ENCODE data around the gene SUPT6H.
A peak's percentile ranks its signal among the peaks of the same experiment; 100 is the strongest.

Gene SUPT6H

DNA sequence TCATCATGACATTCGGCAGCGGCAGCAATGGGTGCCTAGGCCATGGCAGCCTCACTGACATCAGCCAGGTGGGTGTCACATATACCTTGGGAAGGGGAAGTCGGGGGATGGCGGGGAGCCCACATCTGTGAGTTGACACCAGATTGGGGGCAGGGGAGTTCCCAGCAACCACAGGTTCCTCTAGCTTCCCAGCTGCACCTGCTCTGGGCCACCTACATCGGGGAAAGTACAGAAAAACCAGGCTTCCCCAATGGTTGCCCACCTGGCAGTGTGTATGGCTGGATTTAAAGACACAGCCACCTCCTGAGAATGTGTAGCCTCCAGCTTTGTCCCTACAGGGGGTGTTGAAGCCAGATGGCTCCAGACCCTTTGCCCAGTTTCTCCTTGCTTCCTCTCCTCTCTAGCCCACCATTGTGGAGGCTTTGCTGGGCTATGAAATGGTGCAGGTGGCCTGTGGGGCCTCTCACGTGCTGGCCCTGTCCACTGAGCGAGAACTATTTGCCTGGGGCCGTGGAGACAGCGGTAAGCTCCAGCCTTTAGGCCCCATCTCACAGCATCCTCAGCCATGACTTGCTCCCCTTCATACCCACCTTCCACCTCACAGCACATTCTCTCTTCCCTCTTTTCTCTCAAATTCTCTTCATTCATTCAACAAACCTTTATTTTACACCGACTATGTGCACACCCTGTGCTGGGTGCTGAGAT lies 76.8 kb downstream of the SUPT6H start:
- H3K36me3 ChIP-seq (ENCODE audit: insufficient read depth, insufficient read length, low read length) = peaks cover 37% of the 10 kb centered on the region

DNA sequence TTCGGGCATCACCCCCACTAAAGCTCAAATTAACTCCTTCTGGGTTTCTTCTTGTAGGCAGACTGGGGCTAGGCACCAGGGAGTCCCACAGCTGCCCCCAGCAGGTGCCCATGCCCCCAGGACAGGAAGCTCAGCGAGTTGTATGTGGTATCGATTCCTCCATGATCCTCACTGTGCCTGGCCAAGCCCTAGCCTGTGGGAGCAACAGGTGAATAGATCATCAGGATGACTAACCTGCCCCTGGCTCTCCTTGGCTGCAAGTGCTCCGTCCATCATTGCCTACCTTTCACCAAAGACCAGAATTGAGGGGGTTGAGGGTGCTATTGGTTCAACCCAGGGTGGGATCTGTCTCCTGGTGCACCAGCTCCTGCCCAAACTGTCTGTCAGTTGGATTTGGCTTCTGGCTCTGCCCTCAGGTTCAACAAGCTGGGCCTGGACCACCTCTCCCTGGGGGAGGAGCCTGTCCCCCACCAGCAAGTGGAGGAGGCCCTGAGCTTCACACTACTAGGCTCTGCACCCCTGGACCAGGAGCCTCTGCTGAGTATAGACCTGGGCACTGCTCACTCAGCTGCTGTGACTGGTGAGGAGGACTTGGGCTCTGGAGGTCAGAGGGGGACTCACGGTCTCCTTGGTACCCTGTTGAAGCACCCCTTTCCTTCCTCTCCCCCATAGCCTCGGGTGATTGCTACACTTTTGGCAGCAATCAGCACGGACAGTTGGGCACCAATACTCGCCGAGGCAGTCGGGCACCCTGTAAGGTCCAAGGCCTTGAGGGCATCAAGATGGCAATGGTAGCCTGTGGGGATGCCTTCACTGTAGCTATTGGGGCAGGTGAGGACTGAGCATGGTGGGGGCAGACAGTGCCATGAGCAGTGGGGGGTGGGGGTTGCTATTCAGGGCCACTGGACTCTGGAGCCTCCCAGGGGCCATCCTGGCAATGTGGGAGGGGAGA lies 78.7 kb downstream of the SUPT6H start:
- no peak for TF ChIP-seq SUZ12 (IDR thresholded peaks at IDR 0.05; ENCODE audit: extremely low read depth, insufficient read depth, insufficient read length)
- no peak for TF ChIP-seq ZNF274 (IDR thresholded peaks at IDR 0.05; ENCODE audit: low read depth, low read length)
- TF ChIP-seq YY1 (IDR thresholded peaks at IDR 0.05; ENCODE audit: insufficient read depth, insufficient read length) = no peak
- Histone ChIP-seq H3K4me3 (ENCODE audit: insufficient read length, low read depth) (no peak overlapping the region), H3K27me3 (ENCODE audit: insufficient read depth, insufficient read length) (no peaks in the 10 kb centered on the region), H3K4me1 (ENCODE audit: insufficient read depth, insufficient read length) (peaks cover 2% of the 10 kb centered on the region), H3K9me3 (ENCODE audit: insufficient read depth, low read length) (no peaks in the 10 kb centered on the region), H3K9ac (ENCODE audit: insufficient read length, low read depth) (no peak overlapping the region), H3K36me3 (ENCODE audit: insufficient read depth, insufficient read length, low read length) (peaks cover 37% of the 10 kb centered on the region)
- DNase-seq (ENCODE audit: low read depth, low spot score) = no peak

More for the DNA sequence above, 76.8 kb downstream of the SUPT6H start:
- no peak for TF ChIP-seq SUZ12 (IDR thresholded peaks at IDR 0.05; ENCODE audit: extremely low read depth, insufficient read depth, insufficient read length)
- TF ChIP-seq ZNF274 (IDR thresholded peaks at IDR 0.05; ENCODE audit: low read depth, low read length) = no peak
- no peak for TF ChIP-seq YY1 (IDR thresholded peaks at IDR 0.05; ENCODE audit: insufficient read depth, insufficient read length)
- Histone ChIP-seq H3K9me3 (ENCODE audit: insufficient read depth, low read length) (no peaks in the 10 kb centered on the region), H3K4me3 (ENCODE audit: insufficient read length, low read depth) (no peak overlapping the region), H3K4me1 (ENCODE audit: insufficient read depth, insufficient read length) (peaks cover 2% of the 10 kb centered on the region), H3K27me3 (ENCODE audit: insufficient read depth, insufficient read length) (no peaks in the 10 kb centered on the region), H3K9ac (ENCODE audit: insufficient read length, low read depth) (no peak overlapping the region)
- DNase-seq (ENCODE audit: low read depth, low spot score) = no peak

DNA sequence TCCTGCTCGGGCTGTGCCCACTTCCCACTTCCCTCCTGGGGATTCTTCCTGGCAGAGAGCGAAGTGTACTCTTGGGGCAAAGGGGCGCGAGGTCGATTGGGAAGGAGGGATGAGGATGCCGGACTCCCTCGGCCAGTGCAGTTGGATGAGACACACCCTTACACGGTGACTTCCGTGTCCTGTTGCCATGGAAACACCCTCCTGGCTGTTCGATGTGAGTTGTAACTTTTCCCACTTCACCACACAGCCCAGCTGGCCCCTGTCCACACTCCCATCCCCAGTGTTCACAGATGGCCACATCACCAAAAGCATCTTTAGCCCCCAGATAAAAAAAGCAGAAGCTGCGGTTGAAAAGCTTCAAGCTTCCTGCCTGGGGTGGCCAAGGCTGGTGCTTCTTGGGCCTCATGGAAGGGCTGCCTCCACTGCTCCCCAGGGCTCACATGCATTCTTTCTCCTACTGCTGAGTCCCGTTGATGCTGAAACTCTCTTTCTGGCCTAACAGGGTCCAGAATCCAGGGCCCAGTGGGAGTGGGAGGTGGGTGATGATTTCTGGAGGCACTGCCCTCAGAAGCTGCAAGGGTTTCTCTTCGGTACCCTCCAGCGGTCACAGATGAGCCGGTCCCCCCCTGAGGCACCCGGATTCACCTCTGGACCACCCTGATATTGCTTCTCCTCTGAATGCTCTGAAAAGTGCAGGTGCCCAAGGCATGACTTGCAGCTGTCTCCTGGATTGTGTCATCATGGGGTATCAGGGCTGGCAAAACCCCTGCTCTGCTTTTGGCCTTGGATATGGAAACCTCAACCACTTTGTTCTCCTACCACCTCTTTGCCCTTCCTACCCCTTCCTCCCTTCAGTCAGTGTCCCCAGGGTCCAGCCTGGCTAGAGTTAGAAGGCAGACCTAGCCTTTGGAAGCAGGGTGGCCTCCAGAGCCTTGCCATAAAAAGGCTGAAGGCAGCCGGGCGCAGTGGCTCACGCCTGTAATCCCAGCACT lies 79.6 kb downstream of the SUPT6H start:
- no peaks in the 10 kb centered on the region for H3K27me3 ChIP-seq (ENCODE audit: insufficient read depth, insufficient read length)
- H3K9ac ChIP-seq (ENCODE audit: insufficient read length, low read depth) = no peak overlapping the region
- H3K4me3 ChIP-seq (ENCODE audit: insufficient read length, low read depth) = no peak overlapping the region
- TF ChIP-seq SUZ12 (IDR thresholded peaks at IDR 0.05; ENCODE audit: extremely low read depth, insufficient read depth, insufficient read length) (no peak), ZNF274 (IDR thresholded peaks at IDR 0.05; ENCODE audit: low read depth, low read length) (no peak), YY1 (IDR thresholded peaks at IDR 0.05; ENCODE audit: insufficient read depth, insufficient read length) (no peak)
- no peak for DNase-seq (ENCODE audit: low read depth, low spot score)
- peaks cover 47% of the 10 kb centered on the region for H3K36me3 ChIP-seq (ENCODE audit: insufficient read depth, insufficient read length, low read length)
- no peaks in the 10 kb centered on the region for H3K9me3 ChIP-seq (ENCODE audit: insufficient read depth, low read length)
- H3K4me1 ChIP-seq (ENCODE audit: insufficient read depth, insufficient read length) = peaks cover 10% of the 10 kb centered on the region

DNA sequence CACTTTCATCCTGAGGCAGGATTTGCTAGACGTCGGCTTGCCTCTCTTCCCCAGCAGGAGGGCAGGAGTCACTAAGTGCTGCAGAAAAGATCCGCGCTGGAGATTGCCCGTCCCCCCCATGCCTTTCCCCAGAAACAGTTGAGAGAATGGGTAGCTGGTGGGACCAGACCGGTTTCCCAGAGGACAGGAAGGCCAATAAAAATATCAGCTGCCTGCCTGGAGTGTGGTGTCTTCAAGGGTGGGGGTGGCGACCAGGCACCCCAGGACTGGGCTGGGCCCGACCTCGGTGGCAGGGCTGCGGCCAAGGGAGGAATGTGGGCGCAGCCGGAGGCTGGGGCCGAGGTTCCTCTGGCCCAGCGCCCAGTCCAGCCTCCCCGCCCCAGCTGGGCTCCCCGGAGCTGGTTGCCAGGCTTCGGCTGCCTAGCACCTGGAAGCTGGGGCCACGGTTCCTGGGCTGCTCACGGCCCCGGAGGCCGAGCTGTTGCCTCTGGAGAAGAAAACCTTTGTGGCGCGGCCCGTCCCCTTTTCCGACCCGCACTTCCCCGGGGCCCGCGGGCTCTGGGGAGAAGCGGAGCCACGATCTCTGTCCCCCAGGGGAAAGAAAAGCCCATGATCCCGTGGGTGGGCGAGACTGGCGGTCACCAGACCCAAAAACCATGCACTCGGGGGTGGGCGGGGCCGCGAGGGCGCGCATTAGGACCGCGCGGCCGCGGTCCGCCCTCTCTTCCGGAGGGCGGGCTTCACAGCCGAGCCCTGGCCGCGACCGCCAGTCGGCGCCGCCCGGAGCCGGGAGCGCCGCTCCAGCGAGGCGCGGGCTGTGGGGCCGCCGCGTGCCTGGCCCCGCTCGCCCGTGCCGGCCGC lies 81.5 kb downstream of the SUPT6H start, which contains the start of gene TRAF4:
Gene TRAF4 (plus strand): TSS at position 769 of the 861 bp plus-strand sequence. CDS start 102 bp downstream, outside the sequence.
- TF ChIP-seq ZNF274 (IDR thresholded peaks at IDR 0.05; ENCODE audit: low read depth, low read length) (no peak), SUZ12 (IDR thresholded peaks at IDR 0.05; ENCODE audit: extremely low read depth, insufficient read depth, insufficient read length) (no peak), YY1 (IDR thresholded peaks at IDR 0.05; ENCODE audit: insufficient read depth, insufficient read length) (no peak)
- Histone ChIP-seq H3K4me1 (ENCODE audit: insufficient read depth, insufficient read length) (peaks cover 19% of the 10 kb centered on the region), H3K36me3 (ENCODE audit: insufficient read depth, insufficient read length, low read length) (peaks cover 53% of the 10 kb centered on the region), H3K4me3 (ENCODE audit: insufficient read length, low read depth) (peak within 1 kb of the TSS; percentile 81), H3K27me3 (ENCODE audit: insufficient read depth, insufficient read length) (no peaks in the 10 kb centered on the region), H3K9ac (ENCODE audit: insufficient read length, low read depth) (peak within 1 kb of the TSS; percentile 97), H3K9me3 (ENCODE audit: insufficient read depth, low read length) (no peaks in the 10 kb centered on the region)
- DNase-seq (ENCODE audit: low read depth, low spot score) = peak; percentile 69

DNA sequence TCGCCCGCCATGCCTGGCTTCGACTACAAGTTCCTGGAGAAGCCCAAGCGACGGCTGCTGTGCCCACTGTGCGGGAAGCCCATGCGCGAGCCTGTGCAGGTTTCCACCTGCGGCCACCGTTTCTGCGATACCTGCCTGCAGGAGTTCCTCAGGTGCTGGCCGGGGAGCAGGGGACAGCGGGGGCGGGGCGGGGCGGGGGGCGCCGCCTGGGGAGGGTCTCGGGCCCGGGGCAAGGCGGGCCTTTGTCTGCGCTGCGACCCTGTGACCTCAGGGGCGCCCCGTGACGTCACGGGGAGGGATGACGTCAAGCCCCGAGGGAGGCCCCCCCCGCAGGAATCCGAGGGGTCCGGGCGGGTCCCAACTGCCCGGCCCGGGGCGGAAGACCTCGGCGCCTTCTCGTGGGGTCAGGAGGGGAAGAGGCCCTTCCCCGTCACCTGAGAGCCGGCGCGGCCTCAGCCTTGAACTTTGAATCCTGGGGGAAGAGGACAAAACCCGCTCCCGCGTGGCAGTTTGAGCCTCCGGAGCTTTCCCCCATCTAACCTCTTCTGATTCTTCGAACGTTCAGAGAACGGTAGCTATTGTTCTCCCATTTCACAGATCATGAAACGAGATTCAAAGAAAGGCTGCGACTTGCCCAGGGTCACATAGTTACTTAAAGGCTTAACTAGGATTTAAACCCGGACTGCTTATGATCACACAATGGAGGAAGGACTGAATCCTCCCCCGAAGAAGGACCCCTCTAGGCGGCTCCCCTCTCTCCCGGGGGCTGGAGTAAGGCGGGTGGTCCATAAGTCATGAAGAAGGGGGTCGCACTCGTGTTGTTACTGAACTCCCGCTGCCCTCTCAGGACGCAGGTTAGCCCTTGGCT lies 82.3 kb downstream of the SUPT6H start:
- H3K9ac ChIP-seq (ENCODE audit: insufficient read length, low read depth) = peak overlapping the region; percentile 97
- peaks cover 17% of the 10 kb centered on the region for H3K4me1 ChIP-seq (ENCODE audit: insufficient read depth, insufficient read length)
- H3K9me3 ChIP-seq (ENCODE audit: insufficient read depth, low read length) = no peaks in the 10 kb centered on the region
- no peaks in the 10 kb centered on the region for H3K27me3 ChIP-seq (ENCODE audit: insufficient read depth, insufficient read length)
- TF ChIP-seq YY1 (IDR thresholded peaks at IDR 0.05; ENCODE audit: insufficient read depth, insufficient read length) = no peak
- TF ChIP-seq ZNF274 (IDR thresholded peaks at IDR 0.05; ENCODE audit: low read depth, low read length) = no peak
- no peak for TF ChIP-seq SUZ12 (IDR thresholded peaks at IDR 0.05; ENCODE audit: extremely low read depth, insufficient read depth, insufficient read length)
- H3K36me3 ChIP-seq (ENCODE audit: insufficient read depth, insufficient read length, low read length) = peaks cover 54% of the 10 kb centered on the region
- no peak for DNase-seq (ENCODE audit: low read depth, low spot score)
- peak overlapping the region; percentile 81 for H3K4me3 ChIP-seq (ENCODE audit: insufficient read length, low read depth)

Data from NT2/D1 (cell line).